GM12865 (cell line): ENCODE data around the gene RUFY3.
"Not testable (repeated sequence)": the region's sequence is repeated elsewhere in the genome, so short reads cannot be mapped to it uniquely, and the experiment has no call there.

Experiments
- DNase-seq: peaks from one replicate; pipeline ENCODE4 v3.0.0; 2010; ENCODE audit warnings: low read depth
- H3K4me3 ChIP-seq: 2 replicates; pipeline ENCODE4 v1.5.1; 2011; ENCODE audit warnings: mild to moderate bottlenecking, low read depth, low read length, control low read depth
- TF ChIP-seq, protein P1 (sequence below): IDR thresholded peaks from 2 replicates; pipeline ENCODE4 v1.5.1; 2011; ENCODE audit warnings: low read length, control low read depth, low read depth, inconsistent platforms; ENCODE audit not compliant: insufficient read depth; ENCODE audit errors: missing control alignments

RUFY3 gene

GRCh38 chr4:70714079-70714887 is 7.5 kb upstream of the RUFY3 start:
- H3K4me3 ChIP-seq, result peak overlapping the region; percentile 30
- DNase-seq, result peak; percentile 22

GRCh38 chr4:70715097-70715496 is 6.7 kb upstream of the RUFY3 start:
- peak; percentile 36 for DNase-seq
- TF ChIP-seq, protein P1, sequence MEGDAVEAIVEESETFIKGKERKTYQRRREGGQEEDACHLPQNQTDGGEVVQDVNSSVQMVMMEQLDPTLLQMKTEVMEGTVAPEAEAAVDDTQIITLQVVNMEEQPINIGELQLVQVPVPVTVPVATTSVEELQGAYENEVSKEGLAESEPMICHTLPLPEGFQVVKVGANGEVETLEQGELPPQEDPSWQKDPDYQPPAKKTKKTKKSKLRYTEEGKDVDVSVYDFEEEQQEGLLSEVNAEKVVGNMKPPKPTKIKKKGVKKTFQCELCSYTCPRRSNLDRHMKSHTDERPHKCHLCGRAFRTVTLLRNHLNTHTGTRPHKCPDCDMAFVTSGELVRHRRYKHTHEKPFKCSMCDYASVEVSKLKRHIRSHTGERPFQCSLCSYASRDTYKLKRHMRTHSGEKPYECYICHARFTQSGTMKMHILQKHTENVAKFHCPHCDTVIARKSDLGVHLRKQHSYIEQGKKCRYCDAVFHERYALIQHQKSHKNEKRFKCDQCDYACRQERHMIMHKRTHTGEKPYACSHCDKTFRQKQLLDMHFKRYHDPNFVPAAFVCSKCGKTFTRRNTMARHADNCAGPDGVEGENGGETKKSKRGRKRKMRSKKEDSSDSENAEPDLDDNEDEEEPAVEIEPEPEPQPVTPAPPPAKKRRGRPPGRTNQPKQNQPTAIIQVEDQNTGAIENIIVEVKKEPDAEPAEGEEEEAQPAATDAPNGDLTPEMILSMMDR, result no peak
- H3K4me3 ChIP-seq, result no peak overlapping the region

More at GRCh38 chr4:70714079-70714887, 7.5 kb upstream of the RUFY3 start:
- TF ChIP-seq, protein P1, result no peak

GRCh38 chr4:70718811-70719604 is 2.8 kb upstream of the RUFY3 start:
- TF ChIP-seq, protein P1, result no peak
- H3K4me3 ChIP-seq, result no peak overlapping the region
- no peak for DNase-seq

GRCh38 chr4:70722199-70722791 is 531 bp downstream of the RUFY3 start:
- no peak overlapping the region for H3K4me3 ChIP-seq
- TF ChIP-seq, protein P1, result no peak
- no peak for DNase-seq

- no peak overlapping the region for H3K4me3 ChIP-seq
- no peak for DNase-seq
- TF ChIP-seq, protein P1, result no peak
Observed at GRCh38 chr4:70724463-70724862, 2.7 kb downstream of the RUFY3 start.

DNA sequence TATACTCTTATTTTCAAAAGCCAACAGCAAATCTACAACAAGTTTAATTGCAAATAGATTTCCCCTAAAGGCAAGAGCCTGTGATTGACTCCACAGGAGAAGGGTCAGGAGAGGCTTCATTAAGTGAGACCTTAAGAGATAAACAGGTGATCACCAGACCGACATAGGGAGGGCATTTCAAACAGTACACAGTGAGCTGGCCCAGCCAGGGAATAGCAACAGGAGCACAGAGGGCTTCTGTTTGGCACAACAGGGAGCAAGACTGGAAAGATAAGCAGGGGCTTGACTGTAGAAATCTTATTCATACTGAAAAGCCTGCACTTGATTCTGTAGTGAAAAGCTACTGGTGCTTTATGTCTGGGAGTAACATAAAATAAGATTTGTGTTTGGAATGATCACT is 3.9 kb downstream of the RUFY3 start:
- TF ChIP-seq, protein P1, result no peak
- DNase-seq, result no peak
- no peak overlapping the region for H3K4me3 ChIP-seq

DNA sequence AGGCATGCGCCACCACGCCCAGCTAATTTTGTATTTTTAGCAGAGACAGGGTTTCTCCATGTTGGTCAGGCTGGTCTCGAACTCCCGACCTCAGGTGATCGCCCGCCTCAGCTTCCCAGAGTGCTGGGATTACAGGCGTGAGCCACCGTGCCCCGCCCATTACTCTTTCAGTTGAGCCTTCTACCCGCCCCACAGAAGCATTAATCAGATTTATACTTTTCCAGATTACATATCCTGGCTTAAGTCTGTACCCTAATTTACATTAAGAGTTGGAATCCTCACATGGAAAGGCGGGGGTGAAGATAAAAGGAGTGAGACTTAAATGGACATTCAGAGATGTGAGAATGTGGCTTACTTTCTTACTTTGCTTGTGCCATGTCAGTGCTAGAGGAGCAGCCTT is 4.8 kb downstream of the RUFY3 start:
- not testable (repeated sequence) for DNase-seq, H3K4me3 ChIP-seq
